HG03469 (cell line): ENCODE results near the gene CYP46A1.
A peak's percentile ranks its signal among the peaks of the same experiment; 100 is the strongest.
"Not testable (repeated sequence)": the region's sequence is repeated elsewhere in the genome, so short reads cannot be mapped to it uniquely, and the experiment has no call there.

Source experiments
- ATAC-seq: cut with Tn5 transposase; IDR thresholded peaks from one replicate; pipeline ENCODE4 v1.9.1; 2021; ENCODE audit warnings: mild to moderate bottlenecking, moderate library complexity, moderate number of reproducible peaks; ENCODE audit not compliant: unreplicated experiment

Gene CYP46A1

GRCh38 chr14:99683619-99684409 lies at the start of gene CYP46A1:
TSS of gene CYP46A1 (plus strand) at chr14:99684298. CDS start at chr14:99684418, 120 bp downstream.
- peak; percentile 79 for ATAC-seq

DNA sequence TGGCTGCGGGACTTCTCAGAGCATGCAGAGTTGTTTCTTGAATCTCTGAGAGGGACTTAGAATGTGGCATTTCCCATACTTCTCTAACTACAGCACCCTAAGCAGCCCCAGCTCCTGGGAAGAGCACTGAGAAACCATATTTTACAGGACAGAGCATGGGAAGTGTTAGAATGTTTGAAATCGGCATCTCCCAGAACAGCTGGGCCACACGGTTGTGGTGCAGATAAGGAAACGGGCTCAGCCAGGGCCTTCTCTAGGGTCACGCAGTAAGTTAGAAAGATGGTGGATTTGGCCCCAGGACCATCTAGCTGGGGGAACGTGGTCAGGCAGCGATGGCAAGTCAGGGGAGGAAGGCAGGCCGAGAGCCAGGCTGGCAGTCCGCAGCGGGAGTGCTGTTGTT lies 49.7 kb upstream of the CYP46A1 start:
- no peak for ATAC-seq

DNA sequence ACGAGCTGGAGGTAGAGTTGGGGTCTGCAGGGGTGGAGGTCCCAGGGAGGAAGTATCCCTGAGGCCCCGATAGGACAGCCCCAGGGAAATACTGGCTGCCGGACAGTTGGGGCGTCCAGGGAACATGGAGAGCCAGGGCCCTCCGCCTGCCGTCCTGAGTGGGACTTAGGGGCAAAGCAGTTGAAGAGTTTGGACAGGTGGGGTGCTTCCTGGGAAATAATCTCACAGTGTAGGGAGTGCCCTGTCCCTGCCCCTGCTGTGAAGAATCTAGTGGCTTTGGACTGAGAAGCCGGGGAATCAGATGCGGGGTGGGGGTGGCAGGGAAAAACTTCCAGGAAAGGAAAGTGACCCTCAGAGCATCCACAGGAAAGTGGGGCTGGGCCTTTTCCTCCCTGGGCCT lies 49.0 kb upstream of the CYP46A1 start:
- ATAC-seq = no peak

- ATAC-seq = no peak
Observed at GRCh38 chr14:99636487-99636886, 47.6 kb upstream of the CYP46A1 start.

- no peak for ATAC-seq
Observed at GRCh38 chr14:99637624-99638023, 46.5 kb upstream of the CYP46A1 start.

DNA sequence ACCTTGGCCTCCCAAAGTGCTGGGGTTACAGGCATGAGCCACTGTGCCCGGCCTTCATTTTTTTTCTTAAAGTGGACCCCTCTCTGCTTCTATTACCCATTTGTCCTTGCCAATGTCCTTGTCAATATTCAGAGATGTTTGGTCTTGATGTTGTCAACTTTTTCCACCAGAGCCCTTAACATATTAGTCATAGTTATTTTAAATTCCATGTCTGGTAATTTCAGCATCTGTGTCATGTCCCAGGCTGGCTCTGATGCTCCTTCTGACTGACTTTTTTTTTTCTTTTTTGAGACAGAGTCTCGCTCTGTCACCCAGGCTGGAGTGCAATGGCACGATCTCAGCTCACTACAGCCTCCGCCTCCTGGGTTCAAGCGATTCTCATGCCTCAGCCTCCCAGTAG lies 41.3 kb upstream of the CYP46A1 start:
- ATAC-seq = not testable (repeated sequence)

DNA sequence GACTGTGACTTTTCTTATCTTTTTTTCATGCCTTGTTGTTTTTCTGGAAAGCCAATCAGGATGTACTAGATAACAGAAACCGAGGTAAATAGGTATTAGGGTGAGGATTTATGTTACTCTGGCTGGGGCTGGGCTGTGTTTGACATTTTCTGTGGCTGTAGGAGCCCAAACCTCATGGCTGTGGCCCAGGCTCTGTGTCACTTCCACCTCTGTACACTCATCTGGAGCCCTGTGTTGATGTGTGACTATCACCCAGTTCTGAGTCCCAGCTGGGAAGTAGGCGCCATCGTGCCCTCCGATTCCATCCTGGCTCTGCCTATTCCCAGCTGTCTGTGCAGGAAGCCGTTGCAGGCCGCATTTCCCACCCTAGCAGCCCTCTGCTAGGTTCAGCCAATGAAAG lies 40.8 kb upstream of the CYP46A1 start:
- ATAC-seq = no peak

GRCh38 chr14:99644035-99644587 lies 40.0 kb upstream of the CYP46A1 start:
- ATAC-seq = no peak

- ATAC-seq = no peak
Observed at GRCh38 chr14:99644723-99645544, 39.2 kb upstream of the CYP46A1 start, which contains the start of gene HHIPL1. TSS of gene HHIPL1 (plus strand) at chr14:99645129. CDS start at chr14:99645208, 79 bp downstream.

GRCh38 chr14:99645545-99646505 lies 38.3 kb upstream of the CYP46A1 start:
- ATAC-seq = no peak

- no peak for ATAC-seq
Observed at GRCh38 chr14:99647411-99647810, 36.7 kb upstream of the CYP46A1 start.

- no peak for ATAC-seq
Observed at GRCh38 chr14:99648027-99648784, 35.9 kb upstream of the CYP46A1 start.

DNA sequence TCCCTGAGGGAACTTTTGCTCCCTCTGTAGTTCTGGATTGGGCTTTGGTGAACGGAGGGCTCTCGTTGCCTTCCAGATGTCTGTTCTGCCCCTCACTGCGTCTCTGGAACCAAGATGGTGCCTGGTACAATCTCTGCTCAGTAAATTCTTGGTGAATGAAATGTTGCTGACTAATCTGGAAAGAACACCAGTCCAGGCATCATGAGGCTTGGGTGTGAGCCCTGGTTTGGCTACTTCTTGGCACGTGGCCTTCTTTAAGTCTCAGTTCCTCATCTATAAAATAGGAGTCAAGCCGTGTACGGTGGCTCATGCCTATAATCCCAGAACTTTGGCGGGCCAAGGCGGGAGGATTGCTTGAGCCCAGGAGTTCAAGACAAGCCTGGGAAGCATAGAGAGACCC lies 34.9 kb upstream of the CYP46A1 start:
- ATAC-seq = no peak

- no peak for ATAC-seq
Observed at GRCh38 chr14:99649643-99650042, 34.5 kb upstream of the CYP46A1 start.

DNA sequence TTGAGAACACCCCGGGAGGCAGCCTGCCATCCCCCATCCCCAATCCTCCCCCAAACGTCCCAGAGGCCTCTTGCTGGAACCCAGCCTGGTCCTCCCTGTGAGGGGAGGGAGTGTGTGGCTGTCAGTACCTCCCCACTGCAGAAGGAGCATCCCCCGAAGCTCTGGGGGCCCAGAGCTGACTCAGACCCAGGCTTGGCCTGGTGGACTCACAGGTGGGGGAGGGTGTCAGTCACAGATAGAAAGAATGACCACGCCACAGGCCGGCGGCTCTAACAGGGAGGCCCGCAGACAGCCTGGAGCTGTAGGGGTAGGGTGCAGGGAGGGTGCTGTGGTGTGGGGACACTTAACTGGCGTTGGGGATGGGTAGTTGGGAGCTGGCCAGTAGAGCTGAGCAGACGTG lies 33.9 kb upstream of the CYP46A1 start:
- ATAC-seq = no peak

DNA sequence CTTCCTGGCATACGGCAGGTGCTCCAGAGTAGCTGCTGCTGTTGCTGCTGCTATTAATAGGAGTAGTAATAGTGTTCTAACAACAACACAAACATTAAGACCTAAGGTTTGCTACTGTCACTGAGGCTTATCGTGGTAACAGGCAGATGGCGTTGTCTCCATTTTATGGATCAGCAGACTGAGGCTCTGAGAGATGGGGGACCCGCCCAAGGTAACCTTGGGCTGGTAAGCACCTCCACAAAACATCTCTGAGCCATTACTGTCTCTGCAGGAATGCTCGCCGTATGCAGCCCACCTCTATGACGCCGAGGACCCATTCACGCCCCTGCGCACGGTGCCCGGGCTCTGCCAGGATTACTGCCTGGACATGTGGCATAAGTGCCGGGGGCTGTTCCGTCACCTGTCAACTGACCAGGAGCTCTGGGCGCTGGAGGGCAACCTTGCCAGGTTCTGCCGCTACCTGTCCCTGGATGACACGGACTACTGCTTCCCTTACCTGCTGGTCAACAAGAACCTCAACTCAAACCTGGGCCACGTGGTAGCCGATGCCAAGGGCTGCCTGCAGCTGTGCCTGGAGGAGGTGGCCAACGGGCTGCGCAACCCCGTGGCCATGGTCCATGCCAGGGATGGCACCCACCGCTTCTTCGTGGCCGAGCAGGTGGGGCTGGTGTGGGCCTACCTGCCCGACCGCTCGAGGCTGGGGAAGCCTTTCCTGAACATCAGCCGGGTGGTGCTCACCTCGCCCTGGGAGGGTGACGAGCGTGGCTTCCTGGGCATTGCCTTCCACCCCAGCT lies 31.9 kb upstream of the CYP46A1 start:
- ATAC-seq = no peak

- ATAC-seq = no peak
Observed at GRCh38 chr14:99654235-99654985, 29.7 kb upstream of the CYP46A1 start.

- ATAC-seq = no peak
Observed at GRCh38 chr14:99655521-99655920, 28.6 kb upstream of the CYP46A1 start.
